GM12892 (cell line): ENCODE measurements around the gene LHFPL3.

ENCODE experiments used
- POLR2A ChIP-seq: IDR thresholded peaks from 2 replicates; pipeline ENCODE4 v1.6.1; 2011; ENCODE audit warnings: low read depth, low read length, control low read depth
- POLR2AphosphoS5 ChIP-seq: IDR thresholded peaks from 2 replicates; pipeline ENCODE4 v1.6.1; 2011; ENCODE audit warnings: low read depth, low read length, control low read depth

DNA sequence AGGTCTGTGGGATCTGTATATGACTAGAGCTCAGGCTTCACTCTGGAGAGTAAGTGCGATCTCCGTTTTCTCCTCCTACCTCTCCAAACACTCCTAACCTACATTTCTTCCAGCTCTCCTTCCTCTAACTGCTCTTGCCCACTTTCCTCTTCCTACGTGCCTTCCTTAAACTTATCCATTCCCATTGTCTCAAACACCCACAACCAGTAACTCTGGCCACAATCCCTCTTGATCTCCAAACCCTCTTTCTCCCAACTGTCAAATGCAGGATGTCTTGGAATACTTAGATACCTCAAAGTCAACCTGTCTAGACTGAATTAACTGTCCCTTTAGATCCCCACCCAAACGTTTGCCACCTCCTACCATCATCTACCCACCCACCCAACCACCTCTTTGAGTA, 471.9 kb downstream of the LHFPL3 start:
- TF ChIP-seq POLR2AphosphoS5, result no peak
- TF ChIP-seq POLR2A, result no peak
